ENCODE measurements around the gene RHOG.

GRCh38 chr11:3879216-3879966, 38.6 kb upstream of the RHOG start:
- no peak for TF ChIP-seq SMC3 (IDR thresholded peaks at IDR 0.05)
- no peak for TF ChIP-seq CTCF (IDR thresholded peaks at IDR 0.05)
- TF ChIP-seq POLR2A (IDR thresholded peaks at IDR 0.05; ENCODE audit: low read length) = no peak
- no peak for TF ChIP-seq USF2 (IDR thresholded peaks at IDR 0.05)
- TF ChIP-seq CBX8 (IDR thresholded peaks at IDR 0.05) = no peak
- no peak for TF ChIP-seq MAFK (IDR thresholded peaks at IDR 0.05; ENCODE audit: partially characterized antibody)
